Measurements from ENCODE around the gene NLN. TPM values are rescaled to one million over a fixed set of nuclear protein-coding genes. Genes with fewer than 3 reads are reported as not detected.
A peak's percentile ranks its signal among the peaks of the same experiment; 100 is the strongest.

Gene NLN
- total and polyA plus RNA-seq, 9 of the 15 experiments (the other 6 are each of a cell fraction or from before 2014, with no cell fraction given), result 6.9 to 45.2 (median 28.8) TPM

- Histone ChIP-seq H3K79me2 (ENCODE audit: control insufficient read depth, insufficient read depth, low read length) (peaks cover 59% of the 10 kb centered on the region), H3K27ac (ENCODE audit: extremely low read depth, low read depth, low read length) (no peak overlapping the region), H4K20me1 (replicated peaks; ENCODE audit: control insufficient read depth, insufficient read depth, low read length) (no peaks in the 10 kb centered on the region), H3K27me3 (ENCODE audit: control insufficient read depth in 2 of 2, insufficient read depth in 2 of 2, low read length in 2 of 2) (no peaks in the 10 kb centered on the region), H3K36me3 (ENCODE audit: control insufficient read depth, insufficient read depth, low read length) (no peaks in the 10 kb centered on the region), H3K9me1 (ENCODE audit: control insufficient read depth, insufficient read depth, low read length) (no peaks in the 10 kb centered on the region), H3K9ac (ENCODE audit: insufficient read depth in 1 of 2, low read depth in 2 of 2, low read length in 2 of 2) (no peak overlapping the region), H3K9me3 (replicated peaks; ENCODE audit: control insufficient read depth, insufficient read depth, low read depth, low read length) (no peaks in the 10 kb centered on the region), H3K4me3 (no peak overlapping the region), H3K4me2 (ENCODE audit: insufficient read depth, low read length) (no peak overlapping the region), H3K4me1 (replicated peaks in 1 of 2; ENCODE audit: control insufficient read depth in 2 of 2, insufficient read depth in 2 of 2, low read length in 2 of 2) (peaks cover under 1 to 17% of the 10 kb centered on the region in 2 experiments; a peak in 3 of 5 replicates), H2AFZ (ENCODE audit: low read depth, low read length) (no peak overlapping the region)
- in situ Hi-C loops (cut with MboI) (no loop called here), intact Hi-C loops (cut with micrococcal nuclease) (no loop called here)
- 80% methylated on average over 2 of the region's 2 CpGs for WGBS (ENCODE audit: insufficient coverage, low coverage, missing lambda C conversion rate)
- BruUV-seq (replicated peaks), result no TSS peak
- ChIA-PET CTCF (ENCODE audit: low intra/inter-chr PET ratio) (no interaction called here), POLR2A (interaction anchor here (0.6 to 1.0 kb wide), 2 partner anchors 8 to 9 kb away, joined by 3 to 4 read pairs; no protein-coding TSS in a partner anchor)
- ATAC-seq (no peak; the same call in 2 of the 3 replicates), FAIRE-seq (no peak), DNase-seq (ENCODE audit: extremely low read depth in 1 of 4, low spot score in 3 of 4) (no peak)
- TF ChIP-seq ARID3A (IDR thresholded peaks at IDR 0.05; ENCODE audit: borderline replicate concordance, low read depth, low read length), result no peak
- no peak for TF ChIP-seq SMAD2 (IDR thresholded peaks at IDR 0.05; ENCODE audit: low read depth, low read length)
- TF ChIP-seq ATF7 (IDR thresholded peaks at IDR 0.05), result no peak
- TF ChIP-seq IRF9 (tag; IDR thresholded peaks at IDR 0.05), result no peak
- no peak for TF ChIP-seq TCF15 (CRISPR knock-in tag; IDR thresholded peaks at IDR 0.05)
- TF ChIP-seq C11orf30 (IDR thresholded peaks at IDR 0.05; ENCODE audit: low read depth), result peak; percentile 59
- 0 out of 2 replicates have a peak, but pooled peaks have one; percentile 27 for TF ChIP-seq MAFG (tag; conservative IDR thresholded peaks at IDR 0.05)
- TF ChIP-seq MAFF (IDR thresholded peaks at IDR 0.05; ENCODE audit: low read length), result no peak; the same call in 1 of the 2 replicates
- TF ChIP-seq ZNF778 (CRISPR knock-in tag; IDR thresholded peaks at IDR 0.05), result no peak
- TF ChIP-seq ZNF316 (IDR thresholded peaks at IDR 0.05), result peak; percentile 73
- no peak for TF ChIP-seq PKNOX1 (IDR thresholded peaks at IDR 0.05)
- no peak for TF ChIP-seq NFXL1 (CRISPR knock-in tag; IDR thresholded peaks at IDR 0.05)
- TF ChIP-seq SMAD3 (CRISPR knock-in tag; conservative IDR thresholded peaks at IDR 0.05), result no peak
These were observed 8.9 kb downstream of the NLN start for GRCh38 chr5:65730910-65731309.
